GM21526 (cell line): ENCODE data around the gene SKOR2.

Source experiments
- ATAC-seq: cut with Tn5 transposase; IDR thresholded peaks from one replicate; pipeline ENCODE4 v1.9.1; 2021; ENCODE audit warnings: moderate library complexity; ENCODE audit not compliant: unreplicated experiment, low FRiP score

The SKOR2 gene

GRCh38 chr18:47260120-47260923 is 8.9 kb upstream of the SKOR2 start:
- ATAC-seq, result no peak

- no peak for ATAC-seq
Measured at GRCh38 chr18:47254341-47254939, 3.0 kb upstream of the SKOR2 start.

GRCh38 chr18:47253101-47253654 is 1.7 kb upstream of the SKOR2 start:
- no peak for ATAC-seq

DNA sequence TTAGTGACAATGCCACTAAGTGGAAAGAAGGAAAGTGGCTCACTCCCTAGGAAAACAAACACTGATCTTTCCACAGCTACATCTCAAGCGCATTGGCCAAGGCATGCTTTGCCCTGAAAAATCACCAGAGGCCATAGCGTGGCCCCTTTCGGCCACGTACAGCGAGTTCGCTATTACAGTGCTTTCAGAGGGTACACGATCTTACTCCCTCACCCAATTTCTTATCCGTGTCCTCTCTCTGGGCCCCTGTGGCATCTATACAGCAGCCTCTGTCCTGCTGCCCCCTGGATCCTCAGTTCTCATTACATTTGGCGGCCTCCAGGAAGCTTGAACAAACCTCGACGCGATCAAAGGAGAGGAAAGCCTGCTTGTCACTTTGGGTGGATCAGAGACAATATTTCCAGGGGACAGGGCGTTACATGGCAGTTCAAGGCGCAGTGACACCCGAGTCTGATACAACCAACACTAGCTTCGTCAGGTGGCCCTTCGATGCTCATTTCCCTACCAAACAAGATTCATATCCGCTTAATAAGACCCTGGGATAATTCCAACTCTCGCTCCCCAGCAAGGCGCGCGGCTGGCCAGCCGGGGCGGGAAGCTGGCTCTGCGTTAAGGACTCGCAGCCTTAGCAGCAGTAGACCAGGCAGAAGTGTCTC is 941 bp downstream of the SKOR2 start:
- ATAC-seq, result no peak

- ATAC-seq, result no peak
Measured at GRCh38 chr18:47249314-47249981, 2.0 kb downstream of the SKOR2 start.

DNA sequence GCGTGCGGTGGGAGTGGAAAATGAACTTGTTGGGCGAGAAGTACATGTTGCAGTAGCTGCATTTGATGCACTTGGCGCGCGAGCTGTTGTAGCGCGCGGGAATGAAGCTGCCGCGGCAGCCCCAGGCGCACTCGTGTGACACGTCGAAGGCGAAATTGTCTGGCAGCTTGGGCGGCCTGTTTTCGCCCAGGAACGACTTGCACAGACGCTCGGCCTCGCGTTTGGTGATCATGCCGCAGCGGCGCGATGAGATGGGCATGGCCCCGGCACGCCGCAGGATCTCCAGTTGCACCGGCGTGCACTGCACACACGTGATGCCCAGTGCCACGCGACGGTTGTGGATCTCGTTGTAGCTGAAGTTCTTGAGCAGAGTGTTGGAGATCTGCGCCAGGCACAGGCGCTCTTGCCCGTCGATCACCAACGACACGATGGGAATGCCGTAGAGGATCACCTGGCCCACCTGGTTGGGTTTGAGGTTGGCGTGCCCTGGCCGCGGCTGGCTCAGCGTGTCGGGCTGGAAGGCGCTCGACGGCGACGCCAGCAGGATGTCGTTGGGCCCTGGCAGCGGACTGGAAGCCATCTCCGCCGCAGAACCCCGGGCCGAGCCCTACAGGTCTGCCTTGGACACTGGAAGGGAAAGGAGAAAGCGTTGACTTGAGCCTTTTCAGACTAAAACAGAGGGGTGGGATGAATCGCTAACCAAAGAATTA is 2.7 kb downstream of the SKOR2 start:
- ATAC-seq, result no peak

- ATAC-seq, result no peak
Measured at GRCh38 chr18:47248115-47248603, 3.3 kb downstream of the SKOR2 start.

DNA sequence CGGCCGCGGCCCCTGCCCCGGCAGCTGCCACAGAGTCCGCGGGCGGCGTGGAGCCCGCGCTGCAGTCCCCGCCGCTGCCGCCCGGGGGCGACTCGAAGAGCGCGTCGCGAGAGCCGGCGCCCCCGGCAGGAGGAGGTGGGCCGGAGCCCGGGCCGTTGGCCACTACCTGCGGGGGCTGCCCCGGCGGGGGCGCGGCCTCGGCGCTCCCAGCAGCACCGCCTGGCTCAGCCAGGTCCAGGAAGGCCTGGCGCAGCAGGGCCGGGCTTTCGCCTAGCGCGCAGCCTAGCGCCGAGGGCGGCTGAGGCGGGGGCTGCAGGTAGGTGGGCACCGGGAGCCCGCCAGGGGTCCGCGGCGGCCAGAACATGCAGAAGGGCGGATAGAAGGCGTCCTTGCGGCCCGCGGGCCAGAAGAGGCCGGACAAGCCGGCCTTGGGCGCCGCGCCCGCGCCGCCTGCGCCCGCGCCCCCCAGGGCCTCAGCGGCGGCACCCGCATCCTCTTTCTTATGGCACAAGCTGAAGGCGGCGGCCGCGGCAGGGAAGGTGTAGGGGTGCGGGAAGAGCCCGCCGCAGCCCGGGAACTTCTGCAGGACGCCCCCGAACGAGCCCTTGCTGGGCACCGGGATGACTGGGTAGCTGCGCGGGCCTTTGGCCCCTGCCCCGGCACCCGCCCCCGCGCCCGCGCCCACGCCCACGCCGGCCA is 3.9 kb downstream of the SKOR2 start:
- no peak for ATAC-seq

DNA sequence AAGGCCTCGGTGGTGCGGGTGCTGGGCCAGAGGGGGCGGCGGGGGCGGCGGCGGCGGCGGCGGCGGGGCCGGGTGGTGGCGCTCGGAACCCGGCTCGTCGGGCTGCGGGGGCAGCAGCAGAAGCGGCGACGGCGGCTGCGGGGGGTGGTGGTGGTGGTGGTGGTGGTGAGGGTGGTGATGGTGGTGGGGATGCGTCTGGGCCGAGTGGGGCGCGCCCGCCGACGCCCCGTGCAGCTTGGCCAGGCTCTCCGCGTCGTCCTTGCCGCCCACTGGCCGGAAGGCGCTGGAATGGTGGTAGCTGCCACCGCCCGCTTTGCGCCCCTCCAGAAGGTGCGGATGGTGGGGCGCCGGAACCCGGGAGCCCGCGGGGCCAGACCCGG is 4.4 kb downstream of the SKOR2 start:
- no peak for ATAC-seq

DNA sequence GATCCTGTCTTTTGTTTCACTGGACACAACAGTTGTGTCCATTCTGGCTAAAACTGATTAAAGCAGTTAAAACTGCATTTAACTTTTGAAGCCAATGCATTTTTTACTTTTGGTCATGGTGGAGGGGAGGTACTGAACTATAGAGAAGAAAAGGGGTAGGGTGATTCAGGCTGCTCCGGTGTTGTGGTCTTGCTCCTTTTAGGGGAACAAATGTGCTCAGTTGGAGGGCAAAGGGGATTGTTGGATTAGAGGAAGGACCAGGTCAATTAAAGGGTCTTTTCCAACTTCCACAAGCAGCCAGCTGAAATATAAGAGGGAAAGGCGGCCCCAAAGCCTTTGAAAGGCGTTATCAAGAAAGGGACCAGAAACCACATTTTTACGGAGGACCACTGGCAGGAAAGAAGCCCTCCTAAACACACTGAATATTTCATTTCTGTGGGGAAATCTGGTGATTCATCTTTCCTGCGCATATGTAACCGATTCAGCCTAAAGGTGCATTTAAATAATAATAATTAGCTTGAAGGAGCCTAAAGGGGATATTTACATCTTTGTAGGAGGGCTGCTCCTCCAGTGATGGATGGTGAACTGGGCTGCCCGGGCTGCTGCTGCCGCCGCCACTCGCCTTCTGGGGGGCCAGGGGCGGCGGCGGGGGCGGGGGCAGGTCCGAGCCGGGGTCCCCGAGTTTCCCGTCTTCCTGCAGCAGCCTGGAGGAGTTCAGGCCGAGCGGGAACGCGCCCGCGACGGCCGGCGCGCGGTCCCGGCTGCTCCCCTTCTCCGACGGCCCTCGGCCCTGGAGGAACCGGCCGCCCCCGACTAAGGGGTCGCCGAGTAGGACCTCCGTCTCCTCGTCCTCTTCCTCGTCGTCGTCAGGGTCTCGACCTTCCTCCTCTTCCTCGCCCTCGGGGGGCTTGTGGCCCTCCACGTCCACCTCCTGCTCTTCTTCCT is 5.2 kb downstream of the SKOR2 start:
- no peak for ATAC-seq

GRCh38 chr18:47244086-47244485 is 7.4 kb downstream of the SKOR2 start:
- no peak for ATAC-seq

DNA sequence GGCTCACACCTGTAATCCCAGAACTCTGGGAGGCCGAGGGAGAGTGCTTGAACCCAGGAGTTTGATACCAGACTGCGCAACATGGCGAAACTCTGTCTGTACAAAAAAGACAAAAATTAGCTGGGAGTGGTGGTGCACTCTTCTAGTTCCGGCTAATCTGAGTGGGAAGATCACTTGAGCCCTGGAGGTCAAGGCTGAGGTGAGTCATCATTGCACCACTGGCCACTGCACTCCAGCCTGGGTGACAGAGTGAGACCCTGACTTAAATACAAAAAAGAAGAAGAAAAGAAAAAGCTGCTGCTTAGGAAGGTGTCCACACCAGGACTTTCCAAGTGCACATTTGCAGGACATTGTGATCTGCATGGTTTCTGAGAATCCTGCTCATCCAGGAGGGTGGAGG is 16.4 kb downstream of the SKOR2 start:
- ATAC-seq, result no peak

DNA sequence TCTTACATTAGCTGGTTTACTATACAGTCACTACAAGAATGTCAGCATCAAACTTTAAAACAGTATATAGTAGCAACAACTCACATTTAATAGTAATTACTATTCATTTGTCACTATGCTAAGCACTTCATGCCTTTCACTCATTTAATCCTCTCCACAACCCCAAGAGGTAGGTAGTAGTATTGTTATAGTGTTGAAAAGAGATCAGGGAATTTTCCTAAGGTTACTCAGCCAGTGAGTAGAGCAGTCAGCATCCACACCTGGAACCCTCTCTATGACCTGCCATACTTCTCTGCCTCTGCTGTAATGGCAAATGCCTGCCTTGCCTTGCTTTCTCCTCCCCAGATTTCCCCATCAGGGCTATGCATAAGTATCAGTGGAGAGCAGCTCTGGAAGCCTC is 24.8 kb downstream of the SKOR2 start:
- no peak for ATAC-seq

- no peak for ATAC-seq
Measured at GRCh38 chr18:47215554-47216138, 35.8 kb downstream of the SKOR2 start.

DNA sequence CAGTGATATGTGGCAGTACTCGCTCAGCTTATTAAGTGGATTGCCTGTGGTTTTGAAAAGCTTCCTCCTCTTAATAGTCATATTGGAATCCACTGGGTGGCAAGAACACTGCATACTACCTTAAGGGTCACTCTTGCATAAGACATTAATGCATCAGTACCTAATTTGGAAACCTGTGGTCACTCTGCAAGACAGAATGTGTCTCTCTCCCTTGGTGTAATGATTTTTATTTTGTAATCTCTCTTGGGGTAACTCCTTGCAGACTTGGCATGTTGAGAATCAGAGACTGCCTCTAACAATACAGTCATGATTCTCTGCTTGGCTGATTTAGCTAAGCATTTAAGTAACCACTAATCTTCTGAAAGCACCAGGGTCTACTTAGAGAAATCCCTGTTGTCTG is 42.3 kb downstream of the SKOR2 start:
- no peak for ATAC-seq

- ATAC-seq, result no peak
Measured at GRCh38 chr18:47206945-47207637, 44.4 kb downstream of the SKOR2 start.

GRCh38 chr18:47204908-47205522 is 46.4 kb downstream of the SKOR2 start:
- no peak for ATAC-seq
